Gastroesophageal sphincter (tissue), 3 donors: ENCODE data around the gene WDR90.

Experiments
- CTCF ChIP-seq, 4 experiments: fragments of 200-600 bp in 2 of 4; fragments of 450-650 bp in 2 of 4; sonication (generic) in 1 of 4; IDR thresholded peaks; one replicate each; pipeline ENCODE4 v1.5.1; 2017 to 2019; ENCODE audit warnings: antibody characterized with exemption in 4 of 4, mild to moderate bottlenecking in 2 of 4, moderate library complexity in 2 of 4
- EP300 ChIP-seq: sonication (generic); formaldehyde crosslinking; IDR thresholded peaks from one replicate; pipeline ENCODE4 v1.6.1; 2017; ENCODE audit warnings: antibody characterized with exemption, mild to moderate bottlenecking
- POLR2A ChIP-seq, 2 donors: fragments of 450-650 bp; IDR thresholded peaks; one replicate each; pipeline ENCODE4 v1.6.1; 2017; ENCODE audit warnings: antibody characterized with exemption in 2 of 2, mild to moderate bottlenecking in 2 of 2, moderate library complexity in 1 of 2

- no peak for TF ChIP-seq POLR2A (IDR thresholded peaks at IDR 0.05)
- TF ChIP-seq CTCF (IDR thresholded peaks at IDR 0.05) = no peak
- TF ChIP-seq EP300 = no peak
Observed at GRCh38 chr16:687499-687898, 38.3 kb downstream of the WDR90 start.
